C4-2B (cell line): Measurements from ENCODE around the gene CD81.

ENCODE experiments used
- H3K27ac ChIP-seq: fragments of 450-650 bp; 2 replicates; pipeline ENCODE4 v1.5.1; 2017
- CTCF ChIP-seq: fragments of 450-650 bp; conservative IDR thresholded peaks from 2 replicates; pipeline ENCODE4 v1.5.1; 2017; ENCODE audit warnings: mild to moderate bottlenecking
- ZFX ChIP-seq: fragments of 450-650 bp; IDR thresholded peaks from 2 replicates; pipeline ENCODE4 v1.6.1; 2017

Gene CD81

GRCh38 chr11:2419638-2420501 lies 42.8 kb downstream of the CD81 start:
- TF ChIP-seq CTCF (peak; percentile 74), ZFX (no peak)
- no peak overlapping the region for H3K27ac ChIP-seq

GRCh38 chr11:2420502-2421225 lies 43.6 kb downstream of the CD81 start:
- TF ChIP-seq ZFX, result no peak
- TF ChIP-seq CTCF, result peak; percentile 93
- no peak overlapping the region for H3K27ac ChIP-seq

DNA sequence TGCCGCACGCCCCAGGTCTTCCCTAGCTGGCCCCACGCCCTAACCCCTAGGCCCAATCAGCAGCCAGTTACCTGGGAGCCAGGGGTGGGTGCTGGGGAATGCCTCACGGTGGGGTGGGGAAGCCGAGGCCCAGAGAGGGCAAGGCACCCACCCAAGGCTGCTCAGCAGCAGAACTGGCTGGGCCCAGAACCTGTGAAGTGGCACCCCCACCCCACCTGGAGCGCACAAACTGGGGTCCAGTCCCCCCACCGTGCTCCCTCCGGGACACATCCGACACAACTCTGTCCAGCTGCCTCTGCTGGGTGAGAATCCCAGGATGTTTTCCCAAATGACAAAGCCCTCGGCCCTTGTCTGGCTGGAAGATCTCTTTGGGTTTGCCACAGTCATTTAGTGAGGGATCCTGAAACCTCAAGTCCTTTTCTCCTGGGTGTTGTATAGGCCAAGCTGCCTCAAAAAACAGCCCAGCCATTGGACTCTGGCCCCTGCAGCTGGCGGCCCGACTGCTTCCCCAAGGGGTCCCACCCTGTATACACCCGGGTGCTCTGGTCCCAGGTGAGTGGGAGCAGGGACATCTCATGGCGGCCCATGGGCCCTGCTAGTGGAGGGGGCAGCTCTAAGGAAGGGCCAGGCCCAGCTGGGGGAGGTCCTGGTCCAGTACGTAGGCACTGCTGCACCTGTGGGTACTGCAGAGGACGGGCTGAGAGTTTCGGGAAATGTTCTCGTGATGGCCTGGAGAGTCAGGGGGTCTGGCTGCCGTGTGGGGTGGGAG lies 44.3 kb downstream of the CD81 start:
- TF ChIP-seq ZFX (no peak), CTCF (no peak)
- no peak overlapping the region for H3K27ac ChIP-seq

DNA sequence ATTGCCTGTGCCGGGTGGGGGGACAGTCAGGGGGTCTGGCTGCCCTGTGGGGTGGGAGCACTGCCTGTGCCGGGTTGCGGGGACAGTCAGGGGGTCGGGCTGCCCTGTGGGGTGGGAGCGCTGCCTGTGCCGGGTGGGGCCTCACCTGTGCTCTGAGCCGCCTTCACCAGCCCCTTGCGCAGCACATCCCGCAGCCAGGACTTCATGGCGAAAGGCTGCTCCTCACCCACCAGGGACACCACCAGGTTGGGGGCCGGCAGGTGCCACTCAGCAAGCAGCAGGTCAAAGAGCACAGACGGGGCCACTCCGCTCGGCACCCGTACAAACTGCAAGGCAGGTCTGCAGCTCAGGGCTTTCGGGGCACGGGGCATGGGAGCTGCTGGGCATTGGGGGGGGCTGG lies 44.9 kb downstream of the CD81 start:
- no peak overlapping the region for H3K27ac ChIP-seq
- TF ChIP-seq ZFX (no peak), CTCF (no peak)

GRCh38 chr11:2422461-2423156 lies 45.5 kb downstream of the CD81 start:
- H3K27ac ChIP-seq, result no peak overlapping the region
- TF ChIP-seq CTCF, result no peak
- no peak for TF ChIP-seq ZFX

DNA sequence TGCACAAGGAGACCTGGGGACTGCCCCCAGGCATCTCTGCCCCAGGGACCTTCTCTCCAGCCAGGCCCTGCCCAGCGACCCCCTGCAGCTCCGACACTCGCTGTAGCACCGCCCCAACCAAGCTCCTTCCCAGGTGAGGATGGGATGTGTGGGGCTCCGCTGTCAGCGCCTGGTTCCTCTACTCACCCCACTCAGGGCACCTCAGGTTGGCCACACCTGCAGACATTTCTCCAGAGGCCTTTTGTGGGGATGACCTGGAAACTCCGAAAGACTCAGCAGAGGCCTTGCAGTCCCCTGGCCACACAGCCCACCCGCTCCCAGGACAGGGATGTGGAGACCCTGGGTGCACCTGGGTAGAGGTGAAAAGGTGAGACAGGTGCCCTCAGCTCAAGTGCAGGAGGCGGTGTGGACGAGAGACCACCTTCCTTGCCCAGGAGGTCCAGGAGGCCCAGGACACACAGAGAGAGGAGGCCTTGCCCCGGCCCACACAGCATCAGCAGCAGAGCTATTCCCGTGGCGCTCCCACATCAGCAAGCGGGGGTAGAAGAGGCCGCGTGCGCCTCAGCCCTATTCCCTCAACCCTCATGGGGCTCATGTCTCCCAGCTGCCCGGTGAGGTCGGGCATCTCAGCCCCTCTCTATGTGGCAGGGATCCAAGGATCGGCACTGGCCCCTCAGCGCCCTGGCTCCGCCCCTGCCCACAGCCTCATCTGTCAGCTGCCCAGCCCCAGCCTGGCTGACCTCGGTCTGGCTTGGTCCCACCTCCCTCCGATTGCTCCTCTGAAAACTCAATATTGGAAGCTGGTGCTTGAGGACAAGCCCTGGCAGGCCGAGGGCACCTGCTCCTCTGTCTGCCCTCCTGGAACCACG lies 46.3 kb downstream of the CD81 start:
- TF ChIP-seq CTCF, result no peak
- no peak for TF ChIP-seq ZFX
- no peak overlapping the region for H3K27ac ChIP-seq
